GM12878 (cell line): ENCODE data around the gene TRPM1. TPM values are rescaled to one million over a fixed set of nuclear protein-coding genes. Genes with fewer than 3 reads are reported as not detected.
A peak's percentile ranks its signal among the peaks of the same experiment; 100 is the strongest.

Source experiments
- ATAC-seq: fragments of 200-7000 bp; cut with Tn5 transposase; 3 replicates; pipeline ENCODE4 v1.9.1; 2020; ENCODE audit warnings: mild to moderate bottlenecking, moderate library complexity
- BruUV-seq: library from RNA; stranded (reverse); fragments of 400-500 nt; replicated peaks from 2 replicates; lab custom pipeline; 2021; lab: Mats Ljungman, UMichigan
- CTCF ChIA-PET: fragments of 300-600 bp; sonication (Branson Sonifier 250); formaldehyde crosslinking; extraction: SDS; loops from one replicate; lab custom pipeline; 2021; ENCODE audit warnings: inconsistent platforms; lab: Yijun Ruan, JAX
- POLR2A ChIA-PET: fragments of 350-600 bp; formaldehyde crosslinking; extraction: SDS; loops from one replicate; lab custom pipeline; 2021; ENCODE audit warnings: inconsistent platforms; lab: Charles Lee
- RAD21 ChIA-PET: fragments of 300-600 bp; sonication (Branson Sonifier 250); formaldehyde crosslinking; loops from one replicate; lab custom pipeline; 2023; ENCODE audit warnings: antibody characterized with exemption; ENCODE audit not compliant: unreplicated experiment; lab: Charles Lee
- SMC1A ChIA-PET: fragments of 300-600 bp; sonication (Branson Sonifier 250); formaldehyde crosslinking; loops from one replicate; lab custom pipeline; 2023; ENCODE audit not compliant: unreplicated experiment, uncharacterized antibody; lab: Charles Lee
- DNase-seq: peaks from one replicate; pipeline ENCODE4 v3.0.0-alpha.2; 2011; ENCODE audit warnings: low read depth, low spot score
- FAIRE-seq: peaks from 3 replicates; lab custom pipeline; 2011; peaks lifted over from hg19 to GRCh38; lab: Jason Lieb, UNC
- H2AFZ ChIP-seq: 2 replicates; pipeline ENCODE4 v1.6.0; 2011; ENCODE audit warnings: low read depth, low read length, control low read depth; ENCODE audit not compliant: control insufficient read depth
- H3K27ac ChIP-seq: 2 replicates; pipeline ENCODE4 v1.5.1; 2011; ENCODE audit warnings: control low read depth; ENCODE audit not compliant: control insufficient read depth, insufficient read depth
- H3K27me3 ChIP-seq, 2 experiments: replicated peaks in 1 of 2; 2 replicates each; pipeline versions ENCODE4 v1.6.0 to v1.6.1; 2011; ENCODE audit warnings: low read length in 1 of 2; ENCODE audit not compliant: control insufficient read depth in 2 of 2, insufficient read depth in 2 of 2
- H3K36me3 ChIP-seq, 2 experiments: 2 replicates each; pipeline ENCODE4 v1.5.1; 2011; ENCODE audit warnings: low read length in 1 of 2; ENCODE audit not compliant: control insufficient read depth in 2 of 2, insufficient read depth in 2 of 2
- H3K4me1 ChIP-seq: 2 replicates; pipeline ENCODE4 v1.6.1; 2011; ENCODE audit warnings: mild to moderate bottlenecking, low read length, moderate library complexity, mixed read lengths; ENCODE audit not compliant: control insufficient read depth, insufficient read depth
- H3K4me2 ChIP-seq: 2 replicates; pipeline ENCODE4 v1.6.0; 2011; ENCODE audit warnings: control low read depth; ENCODE audit not compliant: control insufficient read depth, insufficient read depth
- H3K4me3 ChIP-seq: fragments of 200-600 bp; sonication (generic); 2 replicates; pipeline ENCODE4 v1.5.1; 2016
- H3K79me2 ChIP-seq: 2 replicates; pipeline ENCODE4 v1.6.0; 2011; ENCODE audit warnings: low read length; ENCODE audit not compliant: control insufficient read depth, insufficient read depth
- H3K9ac ChIP-seq: 2 replicates; pipeline ENCODE4 v1.8.0; 2011; ENCODE audit warnings: low read length, control low read depth, mixed read lengths; ENCODE audit not compliant: control insufficient read depth, insufficient read depth
- H3K9me3 ChIP-seq: replicated peaks from 3 replicates; pipeline ENCODE4 v1.5.1; 2011; ENCODE audit warnings: mild to moderate bottlenecking, low read length; ENCODE audit not compliant: control insufficient read depth, insufficient read depth
- H4K20me1 ChIP-seq: 2 replicates; pipeline ENCODE4 v1.6.0; 2011; ENCODE audit not compliant: control insufficient read depth, insufficient read depth
- BACH1 ChIP-seq: fragments of 450-650 bp; IDR thresholded peaks from 2 replicates; pipeline ENCODE4 v1.6.1; 2017; ENCODE audit warnings: mild to moderate bottlenecking, borderline replicate concordance
- CBX3 ChIP-seq: fragments of 200-600 bp; sonication (generic); IDR thresholded peaks from 2 replicates; pipeline ENCODE4 v1.6.1; 2016; ENCODE audit warnings: low read depth, borderline replicate concordance
- RAD21 ChIP-seq: IDR thresholded peaks from 2 replicates; pipeline ENCODE4 v1.6.1; 2011; ENCODE audit warnings: mild to moderate bottlenecking, low read depth, low read length, moderate library complexity; ENCODE audit not compliant: insufficient read depth
- SMC3 ChIP-seq: IDR thresholded peaks from 2 replicates; pipeline ENCODE4 v1.6.1; 2011; ENCODE audit warnings: low read length, improper control_type of control experiment, borderline replicate concordance
- SP1 ChIP-seq: IDR thresholded peaks from one replicate; pipeline ENCODE4 v1.6.1; 2011; ENCODE audit warnings: low read depth, low read length
- WGBS: methylation state at CpG from one replicate; pipeline ENCODE4 v1.1.6; 2016; ENCODE audit warnings: low lambda C conversion rate; ENCODE audit not compliant: insufficient replicate concordance, insufficient coverage; ENCODE audit errors: missing lambda C conversion rate; 5-methylcytosine and 5-hydroxymethylcytosine counted together
- in situ Hi-C: fragments of 300-500 bp; cut with MboI; formaldehyde crosslinking; loops from 9 replicates; pipeline ENCODE4 v1.14.3; 2018; ENCODE audit warnings: mixed read lengths
- intact Hi-C: fragments of 100-400 bp; cut with micrococcal nuclease; formaldehyde crosslinking; loops from one replicate; pipeline ENCODE4 v1.14.2; 2022; ENCODE audit not compliant: unreplicated experiment
- polyA plus RNA-seq, 11 experiments: library from polyadenylated mRNA; depleted of rRNA in 4 of 11; unstranded in 6 of 11; stranded (reverse) in 5 of 11; fragments of >200 nt; fragmentation: Nextera tagmentation in 4 of 11; fragmentation: Illumina TruSeq in 1 of 11; extraction: Ambion mirVana in 4 of 11; extraction: Trizol in 1 of 11; gene quantifications; 1 replicate in 1 of 11; 2 replicates in 10 of 11; pipeline versions ENCODE4 v1.2.1 to v1.2.3, GENCODE V29; 2011 to 2016; ENCODE audit warnings: inconsistent platforms in 2 of 11, missing spikeins in 2 of 11, low read depth in 1 of 11
- total RNA-seq, 4 experiments: library from RNA; depleted of rRNA in 3 of 4; stranded (reverse); fragments of >200 nt in 3 of 4; fragmentation: Illumina TruSeq in 1 of 4; extraction: Trizol in 1 of 4; gene quantifications; 2 replicates each; pipeline versions ENCODE4 v1.2.1 to v1.2.3, GENCODE V29; 2013 to 2021
- TF ChIP-seq, protein P1 (sequence below): fragments of 450-650 bp; IDR thresholded peaks from 2 replicates; pipeline ENCODE4 v1.6.1; 2016; ENCODE audit warnings: mild to moderate bottlenecking
- TF ChIP-seq, protein P2 (sequence below), 3 experiments: IDR thresholded peaks in 2 of 3; conservative IDR thresholded peaks in 1 of 3; 2 replicates each; pipeline ENCODE4 v1.5.1; 2011; ENCODE audit warnings: low read depth in 3 of 3, low read length in 3 of 3, mild to moderate bottlenecking in 3 of 3, control low read depth in 2 of 3, moderate library complexity in 2 of 3, inconsistent platforms in 1 of 3, mixed read lengths in 1 of 3; ENCODE audit not compliant: control insufficient read depth in 2 of 3, insufficient read depth in 1 of 3; ENCODE audit errors: extremely low read depth in 1 of 3

The TRPM1 gene
- total and polyA plus RNA-seq, 10 of the 15 experiments (the other 5 are each of a cell fraction or from before 2014, with no cell fraction given), result 0.01 to 0.10 (median 0.05) TPM; not detected in 4

GRCh38 chr15:31098953-31099740 is 2.4 kb downstream of the TRPM1 start:
- no TSS peak for BruUV-seq
- POLR2A ChIA-PET, result no interaction called here
- Histone ChIP-seq H3K4me2 (no peak overlapping the region), H3K27ac (no peak overlapping the region), H3K27me3 (no peaks in the 10 kb centered on the region), H2AFZ (no peak overlapping the region), H3K36me3 (no peaks in the 10 kb centered on the region), H3K79me2 (no peaks in the 10 kb centered on the region), H4K20me1 (no peaks in the 10 kb centered on the region), H3K9me3 (no peaks in the 10 kb centered on the region), H3K4me3 (no peak overlapping the region), H3K9ac (no peak overlapping the region), H3K4me1 (0 out of 2 replicates have a peak, but pooled peaks cover 6% of the 10 kb centered on the region)
- RAD21 ChIA-PET, result interaction anchor here (0.7 kb wide), 1 partner anchor 240 kb away, joined by 3 read pairs; no protein-coding TSS in a partner anchor
- in situ Hi-C loops (no loop called here), intact Hi-C loops (no loop called here)
- CTCF ChIA-PET, result interaction anchor here (1.0 to 2.5 kb wide), 3 partner anchors 30 to 205 kb away, joined by 3 to 7 read pairs (median 3); no protein-coding TSS in a partner anchor
- SMC1A ChIA-PET, result no interaction called here
- DNase-seq (no peak), ATAC-seq (no peak), FAIRE-seq (no peak)
- WGBS, result 62% methylated on average over 4 of the region's 4 CpGs
- no peak for TF ChIP-seq SP1
- TF ChIP-seq SMC3, result peak; percentile 41; the same call in 1 of the 2 replicates
- peak; percentile 55 for TF ChIP-seq RAD21
- no peak for TF ChIP-seq BACH1
- no peak for TF ChIP-seq CBX3
- TF ChIP-seq, protein P1, sequence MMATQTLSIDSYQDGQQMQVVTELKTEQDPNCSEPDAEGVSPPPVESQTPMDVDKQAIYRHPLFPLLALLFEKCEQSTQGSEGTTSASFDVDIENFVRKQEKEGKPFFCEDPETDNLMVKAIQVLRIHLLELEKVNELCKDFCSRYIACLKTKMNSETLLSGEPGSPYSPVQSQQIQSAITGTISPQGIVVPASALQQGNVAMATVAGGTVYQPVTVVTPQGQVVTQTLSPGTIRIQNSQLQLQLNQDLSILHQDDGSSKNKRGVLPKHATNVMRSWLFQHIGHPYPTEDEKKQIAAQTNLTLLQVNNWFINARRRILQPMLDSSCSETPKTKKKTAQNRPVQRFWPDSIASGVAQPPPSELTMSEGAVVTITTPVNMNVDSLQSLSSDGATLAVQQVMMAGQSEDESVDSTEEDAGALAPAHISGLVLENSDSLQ, result 0 out of 2 replicates have a peak, but pooled peaks have one; percentile 38
- TF ChIP-seq, protein P2, sequence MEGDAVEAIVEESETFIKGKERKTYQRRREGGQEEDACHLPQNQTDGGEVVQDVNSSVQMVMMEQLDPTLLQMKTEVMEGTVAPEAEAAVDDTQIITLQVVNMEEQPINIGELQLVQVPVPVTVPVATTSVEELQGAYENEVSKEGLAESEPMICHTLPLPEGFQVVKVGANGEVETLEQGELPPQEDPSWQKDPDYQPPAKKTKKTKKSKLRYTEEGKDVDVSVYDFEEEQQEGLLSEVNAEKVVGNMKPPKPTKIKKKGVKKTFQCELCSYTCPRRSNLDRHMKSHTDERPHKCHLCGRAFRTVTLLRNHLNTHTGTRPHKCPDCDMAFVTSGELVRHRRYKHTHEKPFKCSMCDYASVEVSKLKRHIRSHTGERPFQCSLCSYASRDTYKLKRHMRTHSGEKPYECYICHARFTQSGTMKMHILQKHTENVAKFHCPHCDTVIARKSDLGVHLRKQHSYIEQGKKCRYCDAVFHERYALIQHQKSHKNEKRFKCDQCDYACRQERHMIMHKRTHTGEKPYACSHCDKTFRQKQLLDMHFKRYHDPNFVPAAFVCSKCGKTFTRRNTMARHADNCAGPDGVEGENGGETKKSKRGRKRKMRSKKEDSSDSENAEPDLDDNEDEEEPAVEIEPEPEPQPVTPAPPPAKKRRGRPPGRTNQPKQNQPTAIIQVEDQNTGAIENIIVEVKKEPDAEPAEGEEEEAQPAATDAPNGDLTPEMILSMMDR (IDR thresholded peaks at IDR 0.05 in 2 of 3, conservative IDR thresholded peaks at IDR 0.05 in 1 of 3; ENCODE audit: control insufficient read depth in 2 of 3, extremely low read depth in 1 of 3, insufficient read depth in 1 of 3, low read depth in 3 of 3, low read length in 3 of 3), result peak in 2 of 3 experiments; percentile 10 to 32; a peak in 2 of 6 replicates
